GM18873 (cell line): ENCODE data around the gene SH3D21.

ENCODE experiments used
- ATAC-seq: cut with Tn5 transposase; IDR thresholded peaks from one replicate; pipeline ENCODE4 v1.9.1; 2021; ENCODE audit warnings: mild to moderate bottlenecking, moderate library complexity, moderate number of reproducible peaks; ENCODE audit not compliant: unreplicated experiment, low FRiP score

SH3D21 gene

DNA sequence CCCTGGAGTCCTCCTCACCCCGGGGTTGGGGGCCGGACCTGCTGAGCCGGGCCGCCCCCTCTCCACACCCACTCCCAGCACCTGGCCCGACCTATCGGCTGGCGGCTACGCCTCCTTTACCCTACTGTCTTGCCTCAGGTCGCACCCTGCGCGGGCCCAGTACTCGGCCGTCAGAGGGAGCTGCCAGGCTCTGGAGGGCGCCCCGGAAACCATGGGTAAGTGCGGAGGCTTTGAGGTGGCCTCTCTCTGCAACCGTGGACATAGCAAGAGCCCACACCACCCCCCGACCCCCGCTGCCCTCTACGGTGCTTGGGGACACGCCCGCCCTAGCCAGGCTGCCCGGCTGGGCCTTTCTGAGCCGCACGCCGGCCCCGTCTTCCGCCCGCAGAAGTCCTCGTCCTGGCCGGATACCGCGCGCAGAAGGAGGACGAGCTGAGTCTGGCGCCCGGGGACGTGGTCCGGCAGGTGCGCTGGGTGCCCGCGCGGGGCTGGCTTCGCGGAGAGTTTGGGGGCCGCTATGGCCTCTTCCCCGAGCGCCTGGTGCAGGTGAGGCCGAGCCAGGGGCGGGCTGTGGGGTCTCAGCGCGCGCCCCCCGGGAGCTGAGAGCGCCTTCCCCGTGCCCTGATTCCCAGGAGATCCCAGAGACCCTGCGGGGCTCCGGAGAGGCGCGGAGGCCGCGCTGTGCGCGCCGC, at the start of gene SH3D21:
TSS of gene SH3D21 (plus strand) at position 159 of the 692 bp plus-strand sequence. CDS start at position 212, 53 bp downstream.
- peak; percentile 26 for ATAC-seq

DNA sequence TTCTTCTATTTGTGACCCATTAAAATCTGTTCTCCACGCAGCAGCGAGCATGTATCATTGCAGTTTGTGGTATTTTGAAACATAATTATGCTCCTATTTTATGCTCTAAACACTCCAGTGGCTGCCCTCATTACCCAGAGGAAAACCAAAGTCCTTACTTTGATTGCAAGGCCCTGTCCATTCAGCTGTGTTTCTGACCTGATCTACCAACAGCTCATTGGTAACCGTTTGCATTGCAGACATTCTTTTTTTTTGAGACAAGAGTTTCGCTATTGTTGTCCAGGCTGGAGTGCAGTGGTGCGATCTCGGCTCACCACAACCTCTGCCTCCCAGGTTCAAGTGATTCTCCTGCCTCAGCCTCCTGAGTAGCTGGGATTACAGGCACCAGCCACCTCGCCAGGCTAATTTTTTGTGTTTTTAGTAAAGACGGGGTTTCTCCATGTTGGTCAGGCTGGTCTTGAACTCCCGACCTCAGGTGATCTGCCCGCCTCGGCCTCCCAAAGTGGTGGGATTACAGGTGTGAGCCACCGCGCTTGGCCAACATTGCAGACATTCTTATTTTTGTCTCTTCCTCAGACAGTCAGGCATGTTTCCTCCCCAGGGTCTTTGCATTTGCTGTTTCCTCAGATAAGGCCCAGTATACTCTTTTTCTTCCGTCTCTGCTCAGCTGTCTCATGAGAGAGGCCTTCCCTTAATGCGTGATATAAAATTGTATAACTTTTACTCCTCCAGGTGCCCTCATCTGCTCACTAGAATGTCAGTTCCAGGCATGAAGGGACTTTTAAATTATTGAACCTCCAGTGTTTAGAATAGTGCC, 49.4 kb upstream of the SH3D21 start:
- ATAC-seq: no peak

DNA sequence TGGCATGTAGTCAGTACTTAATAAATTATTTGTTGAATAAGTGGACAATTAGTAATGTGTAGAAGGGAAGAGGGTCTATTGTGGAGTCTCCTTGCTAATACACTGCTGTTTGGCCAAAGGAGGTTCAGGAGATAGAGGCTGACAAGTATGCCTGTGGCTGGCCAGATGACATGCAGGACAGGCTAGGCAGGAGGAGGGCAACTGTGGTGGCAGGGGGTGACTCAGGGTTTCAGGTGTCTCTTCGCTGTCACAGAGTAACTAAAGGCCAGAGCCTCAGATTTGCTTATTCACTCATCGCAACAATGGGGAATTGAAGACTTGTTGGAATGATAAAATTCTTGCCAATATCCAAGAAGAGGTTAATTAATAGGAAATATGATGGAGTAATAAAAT, 48.8 kb upstream of the SH3D21 start:
- no peak for ATAC-seq

DNA sequence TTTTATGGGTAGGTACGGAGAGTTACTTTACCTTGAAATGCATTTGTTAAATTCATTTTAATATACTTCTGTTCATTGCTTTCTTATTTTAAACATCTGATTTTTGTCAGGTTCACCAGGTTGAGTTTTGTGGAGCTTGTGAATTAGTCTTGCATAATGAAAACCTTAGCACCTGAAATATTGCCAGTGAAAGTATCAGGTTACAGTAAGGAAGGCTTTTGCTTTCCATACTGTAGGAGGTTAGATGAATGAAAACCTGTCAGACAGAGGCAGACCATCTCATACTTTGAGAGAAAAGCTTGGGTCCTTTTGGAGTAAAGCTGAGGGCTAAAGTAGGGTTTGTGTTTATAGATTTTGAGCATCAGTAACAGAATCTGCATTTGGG, 47.2 kb upstream of the SH3D21 start:
- ATAC-seq: no peak

DNA sequence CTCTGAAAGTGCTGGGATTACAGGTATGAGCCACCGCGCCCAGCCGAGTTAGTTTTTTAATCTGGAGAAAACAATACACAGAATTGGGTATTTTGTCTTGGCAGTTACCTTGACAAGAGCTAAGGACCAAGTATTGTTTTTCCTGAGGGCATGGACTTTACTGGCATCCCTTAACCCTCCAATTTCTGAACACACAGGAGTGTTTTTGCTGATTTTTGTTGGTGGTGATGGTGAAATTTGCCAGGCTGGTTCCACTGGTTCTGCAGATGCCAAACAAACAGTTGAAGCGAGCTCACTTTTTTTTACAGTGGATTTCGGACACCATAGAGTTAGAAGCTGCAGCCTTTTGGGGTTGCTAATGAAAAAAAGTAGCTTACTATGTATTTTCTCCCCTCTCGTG, 37.2 kb upstream of the SH3D21 start:
- no peak for ATAC-seq

GRCh38 chr1:36269408-36269838, 36.7 kb upstream of the SH3D21 start:
- no peak for ATAC-seq

DNA sequence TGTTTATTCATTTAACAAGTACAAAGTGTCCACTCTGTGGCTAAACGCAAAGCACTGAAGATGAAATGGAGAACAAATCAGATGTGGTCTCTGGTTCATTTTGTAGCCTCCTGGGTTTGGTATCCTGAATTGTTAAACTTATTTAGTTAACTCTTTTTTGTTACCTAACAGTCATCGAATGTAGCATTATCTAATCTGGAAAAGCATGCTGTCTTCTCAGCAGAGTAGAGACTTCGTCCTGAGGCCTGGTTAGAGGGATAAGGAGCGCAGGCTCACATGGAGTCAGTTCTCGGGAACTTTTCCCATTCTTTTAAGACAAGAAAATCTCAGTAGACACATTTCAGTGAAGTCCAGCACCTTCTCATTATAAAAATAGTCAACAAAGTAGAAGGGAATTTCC, 33.1 kb upstream of the SH3D21 start:
- ATAC-seq: no peak

- no peak for ATAC-seq
Observed at GRCh38 chr1:36274201-36274600, 32.0 kb upstream of the SH3D21 start.

GRCh38 chr1:36276688-36277087, 29.5 kb upstream of the SH3D21 start:
- no peak for ATAC-seq

GRCh38 chr1:36279110-36279788, 26.9 kb upstream of the SH3D21 start:
- no peak for ATAC-seq

- ATAC-seq: no peak
Observed at GRCh38 chr1:36279789-36280296, 26.3 kb upstream of the SH3D21 start.

- no peak for ATAC-seq
Observed at GRCh38 chr1:36284061-36284460, 22.1 kb upstream of the SH3D21 start.

- ATAC-seq: no peak
Observed at GRCh38 chr1:36284517-36284916, 21.7 kb upstream of the SH3D21 start.

DNA sequence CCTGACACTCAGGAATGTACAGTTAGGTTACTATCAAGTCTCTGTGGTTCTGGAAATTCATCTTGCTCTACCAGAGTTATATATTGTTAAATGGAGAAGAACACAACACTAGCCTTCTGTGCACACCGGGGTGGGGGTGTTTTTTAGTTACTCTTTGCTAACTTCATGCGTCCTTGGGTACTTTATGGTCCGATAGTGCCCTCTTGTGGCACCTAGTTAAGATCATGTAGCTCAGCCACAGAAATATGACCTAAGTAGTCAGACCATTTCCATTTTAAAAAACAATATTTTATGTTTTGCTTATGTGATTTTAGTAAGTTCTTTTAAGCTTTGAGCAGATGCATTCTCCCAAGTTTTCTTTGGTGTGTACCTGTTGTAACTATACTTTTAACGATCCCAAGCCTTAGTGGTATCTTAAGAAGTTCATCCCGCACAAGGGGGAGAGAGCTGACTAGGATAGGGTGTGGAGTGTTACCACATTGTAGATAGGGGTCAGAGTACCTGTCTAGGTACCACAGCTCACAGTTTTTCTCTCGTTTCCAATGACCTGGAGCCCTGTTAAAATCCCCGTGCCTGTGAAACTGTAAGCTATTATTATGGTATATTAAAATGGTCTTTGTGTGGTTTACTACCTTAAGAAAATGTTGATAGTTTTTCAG, 20.6 kb upstream of the SH3D21 start:
- no peak for ATAC-seq

GRCh38 chr1:36286802-36287201, 19.4 kb upstream of the SH3D21 start:
- no peak for ATAC-seq

GRCh38 chr1:36287595-36287994, 18.6 kb upstream of the SH3D21 start:
- ATAC-seq: no peak

GRCh38 chr1:36295390-36295789, 10.8 kb upstream of the SH3D21 start:
- ATAC-seq: no peak

GRCh38 chr1:36297062-36297461, 9.1 kb upstream of the SH3D21 start:
- no peak for ATAC-seq

- no peak for ATAC-seq
Observed at GRCh38 chr1:36298640-36299039, 7.5 kb upstream of the SH3D21 start.

DNA sequence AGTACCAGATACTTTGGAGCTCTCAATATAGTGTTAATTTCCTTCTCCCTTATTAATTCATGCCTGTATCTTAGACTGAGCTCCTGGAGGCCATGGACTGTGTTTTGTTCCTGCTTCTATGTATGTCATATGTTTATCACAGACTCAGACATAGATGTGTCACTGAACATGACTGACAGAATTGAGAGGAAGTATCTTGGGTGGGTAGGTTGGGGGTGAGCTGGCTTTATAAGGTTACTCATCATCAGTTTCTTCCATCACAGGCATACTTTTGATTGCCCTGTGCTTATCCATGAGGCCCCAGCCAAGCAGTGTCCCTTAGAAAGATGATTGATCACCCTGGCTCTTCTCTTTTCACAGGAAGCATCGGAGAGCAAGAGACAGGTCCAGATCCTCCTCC, 5.6 kb upstream of the SH3D21 start:
- ATAC-seq: no peak

DNA sequence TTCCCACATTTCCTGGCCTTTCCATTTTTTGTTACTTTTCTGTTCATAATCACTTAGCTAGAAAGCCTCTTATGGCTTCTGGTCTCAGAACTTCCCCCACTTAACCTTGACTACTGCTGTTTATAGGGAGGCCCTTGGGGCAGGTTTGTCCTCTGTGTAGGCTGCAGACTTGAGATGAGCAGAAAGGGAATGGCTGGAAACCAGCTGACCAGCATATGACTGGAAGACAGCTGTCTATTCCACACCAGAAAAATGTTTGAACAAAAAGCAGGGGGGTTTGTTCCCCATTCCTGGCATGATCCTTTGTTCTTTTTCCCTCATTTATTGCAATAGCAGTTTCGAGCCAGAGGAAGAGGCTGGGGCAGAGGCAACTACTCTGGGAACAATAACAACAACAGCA, 4.9 kb upstream of the SH3D21 start:
- no peak for ATAC-seq
